IPS-NIHi11 (cell line): ENCODE measurements around the gene PADI2.
A peak's percentile ranks its signal among the peaks of the same experiment; 100 is the strongest.
"Not testable (repeated sequence)": the region's sequence is repeated elsewhere in the genome, so short reads cannot be mapped to it uniquely, and the experiment has no call there.

Experiments
- DNase-seq: peaks from one replicate; pipeline ENCODE4 v3.0.0; 2012; ENCODE audit warnings: mixed read lengths, low spot score

Gene PADI2

DNA sequence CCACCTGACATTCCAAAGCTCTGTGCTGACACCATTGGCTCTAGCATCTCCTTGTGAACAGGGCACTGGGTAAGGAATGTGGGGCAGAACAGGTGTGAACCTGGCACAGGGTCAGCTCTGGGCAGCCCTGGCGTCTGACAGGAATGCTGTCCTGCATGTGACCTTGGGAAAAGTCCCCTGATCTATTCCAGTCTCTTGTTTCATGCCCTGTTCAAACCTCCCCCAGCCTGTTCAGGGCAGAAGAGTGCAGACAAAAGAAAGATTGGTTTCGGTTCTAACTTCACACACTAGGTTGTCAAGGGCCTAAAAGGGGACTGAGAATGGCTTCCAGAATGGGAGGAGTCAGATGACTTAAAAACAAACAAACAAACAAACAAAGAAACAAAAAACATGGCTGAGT, 37.8 kb downstream of the PADI2 start:
- DNase-seq: no peak

DNA sequence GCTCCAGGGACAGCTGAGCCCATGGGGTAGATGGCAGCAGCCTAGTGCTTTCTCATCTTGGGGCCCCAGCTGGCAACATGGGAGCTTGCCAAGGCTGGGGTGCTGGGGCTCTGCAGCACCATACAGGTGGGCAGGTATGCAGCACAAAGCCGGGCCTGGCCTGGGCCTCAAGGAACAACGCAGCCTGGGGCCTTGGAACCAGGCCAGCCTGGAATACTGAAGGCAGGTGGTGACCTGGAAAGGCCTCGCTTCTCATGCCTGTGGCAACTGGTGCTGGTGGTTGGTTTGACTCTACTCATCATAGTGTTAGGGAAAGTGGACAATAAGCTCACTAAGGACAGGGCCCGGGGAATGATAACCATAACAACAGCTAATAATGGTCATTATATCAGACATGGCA, 38.4 kb downstream of the PADI2 start:
- DNase-seq: no peak

DNA sequence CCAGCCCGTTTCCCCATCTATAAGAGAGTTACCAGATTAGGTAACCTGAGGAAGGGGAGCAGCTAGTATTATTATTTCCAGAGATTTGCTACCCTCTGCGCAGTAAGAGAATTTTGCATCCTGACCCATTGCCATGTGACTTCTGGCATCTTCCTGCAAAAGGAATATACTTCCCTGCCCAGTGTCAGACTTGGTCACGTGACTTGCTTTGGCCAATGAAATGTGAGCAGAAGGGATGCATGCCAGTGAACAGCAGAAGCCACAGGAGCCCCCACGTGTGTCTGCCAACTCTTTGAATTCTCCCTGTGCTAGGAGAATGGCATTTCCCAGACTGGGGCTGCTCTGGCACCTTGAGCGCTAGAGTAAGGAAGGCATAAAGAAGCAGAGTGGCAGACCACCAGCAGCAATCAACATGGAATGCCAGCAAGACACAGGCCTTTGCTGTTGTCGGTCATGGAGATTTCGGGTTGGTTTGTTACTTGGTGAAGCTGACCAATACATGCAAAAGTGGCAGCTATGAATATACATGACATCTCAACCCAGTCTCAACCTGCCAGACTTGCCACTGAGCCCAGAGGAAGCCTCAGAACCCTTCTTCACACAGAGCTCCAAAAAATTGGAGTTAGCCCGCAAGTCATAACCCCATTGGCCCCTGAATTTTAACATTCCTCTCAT, 39.0 kb downstream of the PADI2 start:
- no peak for DNase-seq

DNA sequence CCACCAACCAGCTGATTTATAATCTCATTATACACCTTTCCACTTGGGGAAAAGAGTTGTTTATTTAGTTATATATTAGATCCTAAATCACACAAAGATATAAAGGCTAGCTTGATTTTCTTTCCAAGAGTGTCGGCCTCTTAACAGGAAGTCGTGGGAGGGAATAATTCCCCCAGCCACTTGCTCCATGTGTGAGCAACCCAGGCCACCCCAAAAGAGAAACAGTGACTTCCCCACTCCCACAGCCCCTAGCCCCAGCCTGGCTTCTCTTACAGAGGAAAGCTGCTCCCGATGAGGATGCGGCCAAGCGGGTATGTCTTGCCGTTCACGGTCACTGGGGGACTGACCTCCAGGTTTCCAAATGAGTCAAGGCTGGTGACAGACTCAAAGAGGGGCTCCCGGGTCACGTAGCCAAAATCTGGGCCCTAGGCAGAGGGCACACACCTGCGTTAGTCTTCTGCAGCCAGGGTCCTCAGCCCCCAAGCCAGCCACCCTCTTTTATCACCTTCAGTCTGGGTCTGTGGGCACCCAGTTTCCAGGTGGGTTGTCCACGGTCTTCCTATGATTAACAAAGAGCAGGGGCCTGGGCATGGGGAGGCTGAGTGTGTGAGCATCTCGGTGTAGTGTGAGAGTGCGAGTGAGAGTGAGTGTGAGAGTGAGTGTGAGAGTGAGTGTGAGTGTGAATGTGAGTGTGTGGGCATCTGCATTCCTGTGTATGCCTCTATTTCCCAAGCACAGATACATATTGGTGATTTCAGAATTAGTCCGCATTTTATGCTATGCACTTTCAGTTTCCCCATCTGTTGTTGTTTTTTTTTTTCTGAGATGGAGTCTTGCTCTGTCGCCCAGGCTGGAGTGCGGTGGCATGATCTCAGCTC, 40.0 kb downstream of the PADI2 start:
- no peak for DNase-seq

DNA sequence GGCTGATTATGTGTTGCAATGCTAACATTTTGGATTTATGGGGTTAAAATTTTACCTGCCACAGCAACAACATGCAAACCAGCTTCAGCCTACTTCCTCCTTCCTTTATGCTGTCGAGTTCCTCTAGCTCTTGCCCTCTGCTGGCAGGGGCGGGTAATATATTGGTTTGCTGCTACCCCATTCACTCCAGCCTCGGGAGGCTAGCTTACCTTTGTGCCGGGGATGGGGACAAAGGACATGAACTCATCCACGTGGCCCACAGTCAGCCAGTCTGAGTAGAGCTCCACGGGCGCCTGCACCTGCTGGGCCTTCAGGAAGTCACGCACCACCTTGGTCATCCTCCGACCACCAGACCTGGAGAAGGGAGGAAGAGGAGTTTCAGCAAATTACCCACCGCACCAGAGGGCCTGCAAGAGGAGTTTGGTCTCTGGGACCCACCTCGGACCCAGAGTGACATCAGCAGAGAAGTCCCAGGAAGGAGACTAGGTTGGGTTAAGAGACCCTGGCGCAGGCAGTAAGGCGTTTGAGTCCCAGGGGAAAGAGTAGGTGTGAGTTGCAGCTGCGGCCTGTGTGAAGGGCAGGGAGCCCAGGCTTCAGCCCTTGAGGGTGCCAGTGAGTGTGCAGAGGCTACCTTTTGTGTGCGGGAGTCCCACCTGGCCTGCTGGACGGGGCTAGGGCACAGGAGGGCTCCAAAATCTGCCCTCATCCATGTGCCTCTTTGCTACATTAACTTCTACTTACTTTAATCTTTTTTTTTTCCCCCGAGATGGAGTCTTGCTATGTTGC, 43.6 kb downstream of the PADI2 start:
- peak; percentile 83 for DNase-seq

DNA sequence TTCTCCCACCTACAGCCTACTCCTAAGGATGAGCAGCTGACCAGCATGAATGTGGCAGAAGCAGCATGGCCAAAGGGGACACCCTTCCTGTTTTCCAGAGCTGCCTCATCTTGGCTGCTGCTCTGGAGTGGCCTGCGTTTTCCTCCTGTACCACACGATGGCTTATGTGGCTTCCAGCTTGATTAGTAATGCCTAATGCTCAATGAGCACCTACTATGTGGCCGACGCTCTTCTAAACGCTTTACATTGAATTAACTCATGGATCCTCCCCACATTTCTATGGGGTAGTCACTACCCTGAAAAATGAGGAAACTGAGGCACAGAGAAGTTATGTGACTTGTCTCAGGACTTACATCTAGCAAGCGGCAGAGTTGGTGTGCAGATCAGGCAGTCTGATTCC, 47.5 kb downstream of the PADI2 start:
- no peak for DNase-seq

DNA sequence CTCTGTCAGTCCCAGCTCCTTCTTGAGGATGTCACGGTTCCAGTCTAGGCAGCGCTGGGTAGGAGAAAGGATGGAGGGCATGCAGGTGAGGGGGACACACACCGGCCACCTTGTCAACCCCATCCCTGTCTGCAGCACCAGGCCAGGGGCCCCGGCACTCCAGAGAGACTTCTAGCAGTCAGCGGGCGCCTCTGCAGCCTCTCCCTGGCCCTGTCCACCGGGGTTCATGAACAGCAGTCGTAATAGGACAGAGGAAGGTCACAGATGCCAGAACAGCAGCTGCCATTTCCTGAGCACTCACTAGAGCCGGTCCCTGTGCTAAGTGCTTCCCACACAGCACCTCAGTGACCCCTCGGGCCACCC, 49.1 kb downstream of the PADI2 start:
- DNase-seq: no peak

DNA sequence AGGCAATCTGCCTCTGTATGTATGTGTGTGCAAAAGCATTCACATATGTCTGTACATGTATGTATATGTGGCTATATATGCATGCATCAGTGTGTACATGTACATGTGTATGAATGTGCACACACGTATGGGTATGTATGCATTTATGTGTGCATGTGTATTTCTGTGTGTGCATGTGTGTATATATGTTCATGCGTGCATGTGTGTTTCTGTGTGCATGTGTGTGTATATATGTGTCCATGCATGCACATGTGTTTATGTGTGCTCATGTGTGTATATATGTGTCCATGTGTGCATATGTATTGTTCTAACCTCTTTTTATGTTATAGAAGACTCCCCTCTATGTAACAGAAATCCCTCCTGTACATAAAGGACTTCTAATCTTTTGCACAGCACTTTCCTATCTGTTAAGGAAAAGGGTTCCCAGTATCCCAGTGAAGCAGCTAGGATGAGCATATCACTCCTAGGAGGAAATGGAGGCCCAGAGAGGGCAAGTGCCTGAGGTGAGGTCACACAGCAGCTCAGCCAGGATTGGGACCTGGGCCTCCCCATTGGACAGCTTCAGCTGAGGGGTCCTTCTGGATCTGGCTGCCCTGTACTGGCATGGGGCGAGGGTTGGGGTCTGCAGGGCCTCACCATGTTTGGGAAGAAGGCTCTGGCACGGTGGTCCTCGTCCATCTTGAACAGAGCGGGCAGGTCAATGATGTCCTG, 49.6 kb downstream of the PADI2 start:
- DNase-seq: no peak

DNA sequence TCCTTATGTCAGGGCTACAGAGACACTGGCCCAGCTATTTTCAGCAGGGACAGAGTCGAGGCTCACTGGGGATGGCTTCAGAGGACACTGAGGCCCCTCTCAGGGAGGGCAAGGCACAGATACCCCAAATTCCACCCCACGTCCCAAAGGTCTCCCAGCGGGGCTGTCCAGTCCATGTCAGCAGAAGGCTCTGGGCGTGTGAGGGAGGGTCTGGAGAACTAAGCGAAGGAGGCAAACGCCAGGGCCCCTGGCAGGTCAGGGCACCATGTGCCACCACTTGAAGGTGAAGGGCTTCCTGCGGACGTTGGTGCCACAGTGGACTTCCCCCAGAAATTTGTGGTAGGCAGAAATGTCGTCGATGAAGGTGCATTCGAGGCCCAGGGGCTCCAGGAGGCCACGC, 50.5 kb downstream of the PADI2 start:
- DNase-seq: no peak

DNA sequence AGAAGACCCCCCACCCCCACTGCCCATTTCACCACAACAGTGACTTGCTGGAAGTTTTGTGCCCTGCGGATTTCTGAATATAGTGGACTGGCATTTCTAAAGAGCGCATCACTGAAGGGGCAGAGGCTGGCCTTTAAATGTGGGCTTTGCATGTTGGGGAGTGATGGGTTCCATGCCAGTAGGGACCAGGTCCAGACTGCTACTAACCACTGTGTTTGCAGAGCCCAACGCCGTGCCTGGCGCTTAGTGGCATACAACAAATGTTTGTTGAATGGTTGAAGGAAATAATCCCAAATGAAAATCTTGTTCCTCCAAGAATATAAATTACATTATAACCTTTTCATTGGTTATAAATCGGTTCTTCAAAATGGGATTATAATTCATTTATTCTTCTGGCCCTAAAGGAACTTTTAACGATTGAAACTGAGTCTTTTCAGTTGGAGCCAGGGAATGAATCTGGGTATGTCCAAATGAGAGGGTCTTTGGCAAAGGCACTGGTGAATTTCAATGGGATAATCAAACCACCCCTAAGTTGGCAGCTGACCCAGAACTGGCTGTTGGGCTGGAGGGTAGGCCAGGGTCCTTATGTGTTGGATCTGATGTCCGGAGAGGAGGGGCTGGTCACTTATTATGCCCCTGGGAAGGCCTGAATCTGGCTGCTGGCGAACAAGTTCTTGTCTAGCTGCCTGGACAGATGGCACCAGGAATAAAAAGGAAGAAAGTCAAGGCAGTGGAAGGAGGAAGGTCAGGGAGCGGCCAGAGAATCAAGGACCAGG, 51.6 kb downstream of the PADI2 start:
- DNase-seq: no peak

DNA sequence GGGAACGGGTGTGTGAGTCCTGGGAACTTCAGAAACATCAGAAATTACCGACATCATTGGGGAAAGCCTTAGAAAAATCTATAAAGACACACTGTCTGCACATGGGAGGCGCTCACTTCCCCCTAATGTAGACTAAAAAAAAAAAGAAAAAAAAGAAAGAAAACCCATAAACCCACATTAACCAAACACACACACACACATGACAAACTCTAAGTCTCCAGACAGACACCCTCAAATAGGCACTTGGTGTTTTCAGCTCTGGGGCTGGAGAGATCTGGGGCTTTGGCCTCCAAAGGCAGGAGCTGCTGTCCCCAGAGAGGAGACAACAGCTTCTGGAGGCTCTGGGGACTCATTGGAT, 52.2 kb downstream of the PADI2 start:
- no peak for DNase-seq

DNA sequence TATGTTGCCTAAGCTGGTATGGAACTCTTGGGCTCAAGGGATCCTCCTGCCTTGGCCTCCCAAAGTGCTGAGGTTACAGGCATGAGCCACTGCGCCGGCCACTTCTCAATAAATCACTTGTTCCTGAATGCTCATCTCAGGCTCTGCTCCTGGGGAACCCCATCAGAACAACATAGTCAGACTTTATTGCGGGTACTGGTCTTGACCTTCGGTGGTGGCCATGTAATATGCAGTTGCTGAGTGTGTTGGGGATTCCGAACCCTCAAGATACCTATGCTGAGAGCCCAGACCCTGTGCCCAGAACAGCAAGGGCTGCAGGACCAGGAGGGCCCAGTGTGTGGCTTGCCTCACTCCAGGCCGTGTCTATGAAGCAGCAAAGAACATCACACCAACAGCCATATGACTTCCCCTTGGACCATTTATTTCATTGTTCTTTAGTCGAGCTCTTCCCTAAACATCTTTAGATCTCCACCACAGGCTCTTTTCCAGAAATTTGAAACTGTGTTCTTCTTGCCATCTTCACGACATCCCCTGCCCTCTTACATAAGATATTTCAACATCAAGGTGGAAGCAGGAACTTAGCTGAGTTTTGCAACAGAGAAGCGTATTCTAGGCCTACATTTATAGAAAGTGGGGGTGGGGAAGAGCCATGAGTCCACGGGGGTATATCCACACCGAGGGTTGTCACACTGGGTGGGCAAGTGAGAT, 52.7 kb downstream of the PADI2 start:
- no peak for DNase-seq

DNA sequence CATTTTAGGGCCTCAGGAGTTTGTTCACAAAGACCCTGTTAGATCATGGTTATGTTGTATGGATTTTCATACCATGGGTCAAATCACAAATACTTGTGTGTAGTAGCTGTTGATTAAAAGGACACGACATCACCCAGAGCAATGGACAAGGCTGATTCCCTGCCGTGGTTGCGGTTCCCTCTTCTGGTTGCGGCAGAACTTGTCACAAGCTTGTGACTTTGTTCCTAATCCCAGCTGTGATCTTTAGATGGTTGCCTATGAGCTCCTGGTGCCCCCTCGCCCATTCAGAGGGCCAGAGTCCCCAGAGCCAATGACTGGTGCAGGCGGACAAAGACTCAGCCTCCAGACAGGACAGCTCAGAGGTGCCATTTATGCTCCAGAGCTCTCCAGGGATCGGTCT, 53.6 kb downstream of the PADI2 start:
- no peak for DNase-seq

DNA sequence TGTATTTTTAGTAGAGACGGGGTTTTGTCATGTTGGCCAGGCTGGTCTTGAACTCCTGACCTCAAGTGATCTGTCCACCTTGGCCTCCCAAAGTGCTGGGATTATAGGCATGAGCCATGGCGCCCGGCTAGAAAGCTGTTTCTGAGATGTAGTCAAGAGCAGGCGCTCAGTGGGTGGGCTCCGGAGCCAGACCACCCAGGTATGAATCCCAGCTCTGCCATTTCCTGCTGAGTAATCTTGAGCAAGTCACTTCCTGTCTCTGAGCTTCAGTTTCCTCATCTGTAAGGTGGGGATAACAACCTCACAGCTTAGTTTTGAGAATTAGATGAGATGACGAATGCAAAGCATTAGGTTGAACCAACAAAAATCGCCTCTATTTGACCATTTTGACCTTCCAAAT, 56.5 kb downstream of the PADI2 start:
- not testable (repeated sequence) for DNase-seq

DNA sequence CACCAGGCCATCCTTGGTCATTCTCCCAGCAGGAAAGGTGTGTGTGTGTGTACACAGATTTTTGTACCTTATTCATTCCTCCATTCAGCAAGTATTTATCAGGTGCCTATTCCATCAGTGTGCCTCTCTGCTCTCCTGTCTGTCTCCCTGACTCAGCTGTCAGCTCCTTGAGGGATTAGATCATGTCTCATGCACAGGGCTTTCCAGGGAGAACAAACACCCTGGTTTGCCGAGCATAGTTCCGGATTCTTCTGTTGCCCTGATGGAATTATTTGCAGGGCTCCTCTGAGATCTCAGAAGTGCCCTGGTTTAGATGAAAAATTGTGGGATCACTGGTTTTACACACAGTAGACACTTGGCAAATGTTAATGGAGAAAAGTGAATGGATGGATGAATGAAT, 57.4 kb downstream of the PADI2 start:
- no peak for DNase-seq

DNA sequence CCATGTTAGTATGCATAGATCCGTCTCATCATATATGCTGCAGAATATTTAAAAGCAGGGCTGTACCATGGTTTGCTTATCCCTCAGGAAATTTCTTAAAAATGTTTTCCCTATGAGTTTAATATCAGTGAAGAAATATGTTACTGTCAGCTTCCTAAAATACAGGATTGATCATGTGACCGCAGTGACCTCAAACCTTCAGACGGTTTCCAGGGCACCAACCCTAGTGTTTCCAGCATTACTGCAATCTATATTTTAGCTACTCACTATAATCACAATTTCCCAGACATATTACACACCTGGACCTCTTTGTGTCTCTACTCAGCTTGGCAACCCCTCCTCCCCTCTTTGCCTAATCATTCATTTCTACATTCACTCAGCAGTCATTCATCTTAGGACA, 57.8 kb downstream of the PADI2 start:
- no peak for DNase-seq

DNA sequence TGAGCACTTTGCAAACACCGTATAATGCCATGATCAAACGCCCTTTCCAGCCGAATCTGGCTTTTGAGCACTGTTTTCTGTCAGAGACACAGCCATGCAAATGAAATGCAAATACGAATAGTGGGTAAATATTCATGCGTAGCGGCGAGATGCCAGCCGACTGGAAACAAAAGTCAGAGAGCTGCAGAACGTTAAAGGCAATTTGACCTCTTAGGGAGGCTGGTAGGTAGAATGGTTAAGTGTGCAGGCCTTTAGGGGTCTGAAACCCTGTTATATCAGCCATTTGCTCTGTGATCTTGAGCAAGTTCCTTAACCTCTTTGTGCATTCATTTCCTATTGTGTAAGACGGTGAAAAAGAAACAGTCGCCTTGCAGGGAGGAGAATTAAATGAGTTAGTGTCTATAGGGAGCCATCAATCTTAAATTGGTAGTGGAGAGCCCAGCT, 58.9 kb downstream of the PADI2 start:
- no peak for DNase-seq

DNA sequence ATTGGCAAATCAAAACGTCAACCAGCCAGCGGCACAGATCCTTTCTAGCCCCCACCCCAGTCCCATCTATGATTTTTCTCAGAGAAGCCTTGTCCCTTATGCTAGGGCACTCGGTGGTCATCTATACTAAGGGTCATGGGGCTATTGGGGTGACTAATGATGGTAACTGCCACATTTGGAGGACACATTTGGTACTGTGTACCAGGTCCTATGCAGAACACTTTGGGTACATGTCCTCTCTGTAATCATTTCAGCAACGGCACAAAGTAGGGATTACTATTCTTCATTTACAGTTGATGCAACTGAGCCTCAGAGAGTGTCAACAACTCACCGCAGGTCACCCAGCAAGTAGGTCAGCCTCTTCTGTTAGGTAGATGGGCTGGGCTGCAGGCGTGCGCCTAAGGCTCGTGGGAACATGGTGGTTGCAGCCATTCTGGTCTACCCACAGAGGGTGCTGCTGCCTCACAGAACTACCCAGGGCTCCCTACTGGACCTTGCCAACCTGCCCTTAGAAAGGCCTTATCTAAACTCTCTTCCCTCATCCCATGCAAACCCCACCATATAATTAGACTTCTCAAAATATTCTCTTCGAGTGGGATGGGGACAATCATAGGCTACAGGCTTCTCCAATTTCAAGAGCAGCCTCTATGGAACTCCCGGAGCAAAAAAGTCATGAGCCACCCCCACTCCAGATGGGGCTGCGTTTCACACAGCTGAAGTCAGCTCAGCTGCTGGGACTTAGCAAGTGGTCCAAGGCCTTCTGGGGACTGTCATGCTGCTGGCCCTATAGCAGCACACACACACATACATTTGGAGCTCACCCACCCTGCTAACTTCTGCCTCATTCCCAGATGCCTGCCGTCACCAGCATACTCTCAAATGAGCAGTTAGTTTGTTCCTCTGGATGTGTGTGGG, 59.6 kb downstream of the PADI2 start:
- DNase-seq: peak; percentile 83

DNA sequence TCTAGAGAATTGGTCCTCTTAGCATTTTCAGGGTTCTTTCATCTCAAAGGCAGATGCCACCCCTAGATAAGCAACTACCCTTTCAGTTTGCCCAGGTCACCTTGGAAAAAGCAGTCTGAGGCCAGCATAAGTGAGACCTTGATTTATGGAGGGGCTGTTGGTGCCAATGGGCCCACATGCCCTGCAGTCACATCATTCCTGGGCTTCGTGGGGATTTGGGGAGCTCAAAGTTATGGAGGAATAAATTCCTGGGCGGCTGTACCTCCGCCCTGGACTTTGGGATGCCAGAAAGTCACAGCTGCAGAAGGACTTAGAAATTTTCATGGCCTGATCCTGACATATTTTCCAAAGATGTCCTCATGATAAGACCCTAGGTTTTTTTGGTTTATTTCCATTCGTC, 62.7 kb downstream of the PADI2 start:
- no peak for DNase-seq

DNA sequence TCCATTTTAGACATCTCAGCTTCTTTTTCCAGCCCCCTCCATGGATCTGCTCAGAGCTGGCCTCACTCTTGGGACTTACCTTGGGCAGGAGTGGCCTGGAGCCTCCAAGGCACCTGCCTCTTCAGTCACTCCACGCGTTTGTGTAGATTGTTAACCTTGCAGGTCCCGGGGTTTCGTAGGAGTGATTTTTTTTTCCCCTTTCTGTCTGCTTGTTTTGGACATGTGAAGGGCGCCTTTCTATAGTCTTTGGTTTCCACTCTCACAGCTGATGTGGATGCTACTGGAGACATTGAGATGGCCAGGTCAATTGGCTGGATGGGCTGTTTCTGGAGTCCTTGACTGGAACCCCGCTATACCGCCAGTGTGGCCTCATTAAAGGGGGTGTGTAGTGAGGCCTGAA, 63.5 kb downstream of the PADI2 start:
- no peak for DNase-seq
